Activated naive CD4-positive, alpha-beta T cell treated with anti-CD3 and anti-CD28 coated beads, Interleukin-2, amount 50 U/mL, for 72 hours (primary cell): ENCODE results near the gene PSMG4. TPM values are rescaled to one million over a fixed set of nuclear protein-coding genes. Genes with fewer than 3 reads are reported as not detected.

Experiments used
- ATAC-seq, 2 donors: fragments of 150-1000 bp; cut with Tn5 transposase; 2 replicates each; pipeline ENCODE4 v1.10.0; 2021; ENCODE audit warnings: mild to moderate bottlenecking in 2 of 2, moderate library complexity in 2 of 2
- DNase-seq, 2 donors: peaks; one replicate each; pipeline ENCODE4 v3.0.0; 2021 to 2022; ENCODE audit warnings: low spot score in 2 of 2
- H3K27ac Mint-ChIP-seq, 2 donors: one replicate each; pipeline ENCODE4 v1.8.0; 2022; ENCODE audit warnings: mild to moderate bottlenecking in 2 of 2, mixed read lengths in 2 of 2
- H3K36me3 Mint-ChIP-seq, 2 donors: one replicate each; pipeline ENCODE4 v1.8.0; 2022; ENCODE audit warnings: mixed read lengths in 2 of 2
- H3K9me3 Mint-ChIP-seq, 2 donors: one replicate each; pipeline ENCODE4 v1.8.0; 2022; ENCODE audit warnings: mixed read lengths in 2 of 2
- total RNA-seq, 2 donors: library from RNA; stranded (reverse); gene quantifications; one replicate each; pipeline ENCODE4 v1.2.3, GENCODE V29; 2022

Gene PSMG4
- total RNA-seq, 2 donors from 2014 or later, result 14.6 to 37.7 TPM

DNA sequence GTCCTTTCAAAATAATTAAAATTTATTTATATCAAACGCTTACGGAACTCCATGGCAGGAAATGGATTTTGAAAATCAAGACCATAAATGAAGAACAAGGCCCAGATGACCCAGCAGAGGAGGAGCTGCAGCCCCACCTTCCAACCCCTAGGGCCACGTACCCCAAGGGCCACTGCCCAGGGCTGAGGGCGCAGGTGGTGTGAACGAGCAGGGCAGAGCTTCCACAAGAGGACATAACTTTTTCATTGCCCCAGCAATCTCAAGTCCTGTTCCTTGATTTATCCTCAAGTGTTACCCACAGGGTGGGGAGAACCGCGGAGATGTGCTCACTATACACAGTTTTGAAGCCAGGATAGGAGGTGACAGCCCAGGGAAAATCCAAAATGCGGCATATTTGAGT lies 42.8 kb downstream of the PSMG4 start:
- peaks cover 8 to 10% of the 10 kb centered on the region in 2 donors for H3K36me3 Mint-ChIP-seq
- no peak overlapping the region for H3K27ac Mint-ChIP-seq
- no peaks in the 10 kb centered on the region for H3K9me3 Mint-ChIP-seq
- ATAC-seq (no peak), DNase-seq (peak in 1 of 2 donors; percentile 39)

DNA sequence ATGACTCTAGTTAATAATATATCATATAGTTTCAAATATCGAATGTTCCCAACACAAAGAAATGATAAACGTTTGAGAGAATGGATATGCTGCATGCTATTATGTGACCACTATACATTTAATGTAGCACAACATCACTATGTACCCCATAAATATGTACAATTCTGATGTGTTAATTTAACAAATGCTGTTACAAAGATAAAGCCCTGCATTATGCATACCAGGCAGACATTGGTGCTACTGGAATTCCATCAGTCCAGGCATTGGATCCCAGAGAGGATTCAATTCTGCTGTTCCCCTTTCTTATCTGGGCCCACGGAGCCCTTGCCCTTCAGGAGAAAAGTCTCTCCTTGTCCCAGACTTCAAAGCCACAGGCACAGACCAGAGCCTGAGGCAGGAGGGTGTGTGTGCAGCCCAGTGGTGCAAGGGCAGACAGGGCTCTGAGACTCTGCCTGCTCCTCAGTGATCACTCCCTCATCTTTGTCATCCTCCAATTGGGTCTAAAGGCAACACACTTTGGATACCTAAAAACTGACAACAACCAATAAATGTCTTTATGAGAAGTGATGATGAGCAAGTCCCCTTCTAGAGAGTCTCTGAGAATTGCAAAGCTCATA lies 45.2 kb downstream of the PSMG4 start:
- no peak for ATAC-seq
- H3K9me3 Mint-ChIP-seq, result no peaks in the 10 kb centered on the region
- H3K27ac Mint-ChIP-seq, result no peak overlapping the region
- H3K36me3 Mint-ChIP-seq, result peaks cover 8 to 10% of the 10 kb centered on the region in 2 donors
- peak in 1 of 2 donors; percentile 45 for DNase-seq

DNA sequence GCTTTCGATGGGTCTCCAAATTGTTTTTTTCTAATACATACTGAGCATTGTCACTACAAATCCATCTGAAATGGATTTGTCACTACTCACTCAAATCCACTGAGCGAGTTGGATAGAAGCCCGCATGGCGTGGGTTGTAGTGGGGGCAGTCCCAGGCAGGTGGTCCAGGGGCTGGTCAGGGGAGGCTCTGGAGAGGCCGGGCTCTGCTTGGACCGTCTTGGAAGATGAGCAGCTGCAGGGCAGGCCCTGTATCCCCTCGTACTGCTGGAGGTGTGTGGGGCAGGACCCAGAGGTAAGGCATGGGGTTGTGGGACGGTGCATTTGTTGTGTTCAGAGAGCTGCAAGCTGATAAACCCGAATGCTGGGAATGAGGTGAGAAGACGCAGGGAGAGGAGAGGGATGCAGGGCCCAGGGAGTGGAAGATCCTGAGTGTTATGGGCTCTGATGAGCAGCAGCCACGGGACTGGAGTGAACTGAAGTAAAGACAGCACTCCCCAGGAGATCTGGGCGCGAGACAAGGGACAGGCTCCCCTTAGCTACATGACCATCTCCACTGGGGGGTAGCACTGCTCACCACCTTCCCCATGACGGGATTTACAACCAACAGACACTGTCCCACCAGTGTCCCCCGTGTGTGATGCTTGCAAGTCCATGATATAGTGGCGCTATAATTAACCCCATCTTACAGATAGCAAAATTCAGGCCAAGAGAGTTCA lies 45.9 kb downstream of the PSMG4 start:
- Mint-ChIP-seq H3K27ac (peak overlapping the region in 1 of 2 donors; percentile 2), H3K9me3 (no peaks in the 10 kb centered on the region), H3K36me3 (peaks cover 8 to 10% of the 10 kb centered on the region in 2 donors)
- DNase-seq, result peak in 1 of 2 donors; percentile 34
- no peak for ATAC-seq

DNA sequence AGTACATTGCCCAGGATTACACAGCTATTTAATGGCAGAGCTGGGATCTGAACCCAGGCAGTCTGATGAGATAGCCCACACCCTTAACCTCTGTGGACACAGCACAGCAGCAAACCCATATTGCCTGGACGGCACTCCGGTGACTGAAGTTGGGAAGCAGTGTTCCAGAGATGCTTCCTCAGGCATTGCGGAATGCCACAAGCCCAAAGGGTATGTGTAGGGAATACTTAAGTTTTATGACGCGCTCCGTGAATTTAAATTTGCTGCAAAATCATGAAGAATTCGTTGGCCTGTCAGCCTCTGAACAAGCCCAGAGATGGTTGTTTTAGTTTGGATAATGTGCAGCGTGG lies 46.4 kb downstream of the PSMG4 start:
- DNase-seq (peak in 1 of 2 donors; percentile 18), ATAC-seq (no peak)
- peaks cover 8 to 10% of the 10 kb centered on the region in 2 donors for H3K36me3 Mint-ChIP-seq
- no peaks in the 10 kb centered on the region for H3K9me3 Mint-ChIP-seq
- peak overlapping the region in 1 of 2 donors; percentile 16 for H3K27ac Mint-ChIP-seq

DNA sequence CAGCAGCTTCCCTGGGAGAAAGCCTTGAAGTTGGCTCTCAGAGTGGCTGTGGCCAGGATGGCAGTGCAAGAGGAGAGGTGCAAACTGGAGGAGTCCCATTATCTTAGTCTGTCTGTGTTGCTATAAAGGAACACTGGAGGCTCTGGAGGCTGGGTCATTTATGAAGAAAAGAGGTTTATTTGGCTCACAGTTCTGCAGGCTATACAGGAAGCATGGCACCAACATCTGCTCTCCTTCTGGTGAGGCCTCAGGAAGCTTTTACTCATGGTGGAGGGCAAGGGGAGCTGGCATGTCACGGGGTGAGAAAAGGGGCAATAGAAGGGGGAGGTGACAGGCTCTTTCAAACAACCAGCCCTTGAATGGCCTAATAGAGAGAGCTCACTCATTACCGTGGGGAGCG lies 47.1 kb downstream of the PSMG4 start:
- Mint-ChIP-seq H3K9me3 (no peaks in the 10 kb centered on the region), H3K36me3 (peaks cover 8 to 10% of the 10 kb centered on the region in 2 donors), H3K27ac (peak overlapping the region in 1 of 2 donors; percentile 16)
- ATAC-seq (no peak), DNase-seq (no peak)

DNA sequence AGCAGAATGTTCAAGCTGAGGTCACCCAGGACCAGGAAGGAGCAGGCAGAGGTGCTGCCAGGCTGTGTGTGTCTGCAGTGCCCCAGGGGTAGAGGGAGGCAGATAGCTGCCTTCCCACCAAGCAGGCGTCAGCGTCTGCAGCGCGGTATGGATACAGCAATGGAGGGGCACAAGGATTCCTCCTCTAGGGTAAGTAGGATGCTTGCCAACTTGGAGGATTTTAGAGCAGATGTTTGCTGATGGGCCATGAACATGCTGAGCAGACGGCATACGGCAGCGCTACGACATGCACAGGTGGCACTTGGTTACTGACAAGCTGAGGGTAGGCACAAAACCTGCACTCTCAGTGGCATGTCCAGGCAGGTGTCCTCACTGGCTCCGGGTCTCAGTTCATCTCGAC lies 48.1 kb downstream of the PSMG4 start:
- no peak for ATAC-seq
- H3K9me3 Mint-ChIP-seq, result no peaks in the 10 kb centered on the region
- no peak overlapping the region for H3K27ac Mint-ChIP-seq

DNA sequence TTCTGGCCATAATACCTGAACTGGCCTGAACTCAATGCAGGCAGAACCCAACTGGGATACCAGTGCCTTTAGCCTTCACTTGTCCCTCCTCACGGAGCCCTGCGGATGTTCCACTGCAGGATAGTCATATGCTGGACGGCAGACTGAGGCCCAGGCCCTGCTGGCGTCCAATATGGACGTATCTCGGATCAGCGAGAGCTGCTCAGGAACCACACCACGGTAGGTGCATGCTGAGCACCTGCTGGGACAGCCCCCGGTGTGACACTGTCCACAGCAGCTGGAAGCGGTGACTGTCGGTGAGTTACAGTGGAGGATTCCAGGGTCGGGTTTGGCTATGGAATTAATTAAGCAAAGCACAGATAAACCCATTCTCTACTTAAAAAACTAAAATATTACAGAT lies 48.7 kb downstream of the PSMG4 start:
- H3K27ac Mint-ChIP-seq, result no peak overlapping the region
- ATAC-seq, result no peak

More for the DNA sequence above, 48.1 kb downstream of the PSMG4 start:
- H3K36me3 Mint-ChIP-seq, result peaks cover 8 to 10% of the 10 kb centered on the region in 2 donors
- DNase-seq, result no peak

DNA sequence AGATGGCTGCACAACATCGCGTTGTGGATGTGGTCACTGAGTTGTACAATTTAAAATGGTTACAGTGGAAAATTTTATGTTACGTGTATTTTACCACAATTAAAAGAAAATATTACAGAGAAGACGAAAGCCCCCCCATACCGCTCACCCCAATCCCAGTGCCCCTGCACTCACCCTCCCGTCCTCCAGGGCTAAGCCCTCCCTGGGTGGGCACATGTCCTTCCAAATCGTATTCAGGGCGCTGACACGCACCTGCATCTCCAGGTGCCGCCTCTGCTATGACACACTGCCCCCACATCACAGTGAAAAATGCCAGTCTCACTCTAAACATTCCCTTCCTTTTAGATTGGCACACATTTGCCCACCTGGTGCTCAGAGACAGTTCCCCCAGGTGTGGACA lies 49.4 kb downstream of the PSMG4 start:
- H3K27ac Mint-ChIP-seq, result no peak overlapping the region
- no peak for ATAC-seq

More for the DNA sequence above, 48.7 kb downstream of the PSMG4 start:
- Mint-ChIP-seq H3K36me3 (peaks cover 8 to 10% of the 10 kb centered on the region in 2 donors), H3K9me3 (no peaks in the 10 kb centered on the region)
- no peak for DNase-seq

DNA sequence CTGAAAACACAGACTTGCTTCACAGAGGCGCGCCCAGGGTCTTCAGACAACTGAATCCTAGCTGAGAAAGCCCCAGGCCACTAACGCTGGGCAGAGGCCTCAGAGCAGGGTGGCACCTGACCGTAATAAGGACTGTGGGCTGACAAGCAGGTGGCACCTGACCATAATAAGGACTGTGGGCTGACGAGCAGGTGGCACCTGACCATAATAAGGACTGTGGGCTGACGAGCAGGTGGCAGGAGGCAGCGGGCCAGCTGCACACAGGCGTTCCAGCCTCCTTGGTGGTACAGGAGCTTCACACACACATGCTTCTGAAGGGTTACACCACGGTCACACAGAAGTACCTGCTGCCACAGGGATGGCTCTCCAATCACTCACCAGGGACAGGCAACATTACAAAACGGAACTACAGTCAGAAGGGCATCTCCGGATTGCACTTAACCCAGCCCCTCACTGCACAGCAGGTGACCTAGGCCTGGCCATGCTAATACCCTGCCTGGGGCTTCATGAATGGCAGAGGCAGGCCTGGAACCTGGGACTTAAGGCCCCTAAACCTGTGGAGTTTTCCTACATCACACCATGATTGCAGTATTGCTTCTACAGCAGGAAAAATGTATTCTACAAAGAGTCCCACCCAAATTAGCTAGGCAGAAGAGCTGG lies 50.8 kb downstream of the PSMG4 start:
- no peak overlapping the region for H3K27ac Mint-ChIP-seq
- no peaks in the 10 kb centered on the region for H3K9me3 Mint-ChIP-seq
- no peak for ATAC-seq
- peaks cover 7 to 8% of the 10 kb centered on the region in 2 donors for H3K36me3 Mint-ChIP-seq
- DNase-seq, result no peak

More for the DNA sequence above, 49.4 kb downstream of the PSMG4 start:
- DNase-seq, result no peak
- Mint-ChIP-seq H3K36me3 (peaks cover 8 to 10% of the 10 kb centered on the region in 2 donors), H3K9me3 (no peaks in the 10 kb centered on the region)

DNA sequence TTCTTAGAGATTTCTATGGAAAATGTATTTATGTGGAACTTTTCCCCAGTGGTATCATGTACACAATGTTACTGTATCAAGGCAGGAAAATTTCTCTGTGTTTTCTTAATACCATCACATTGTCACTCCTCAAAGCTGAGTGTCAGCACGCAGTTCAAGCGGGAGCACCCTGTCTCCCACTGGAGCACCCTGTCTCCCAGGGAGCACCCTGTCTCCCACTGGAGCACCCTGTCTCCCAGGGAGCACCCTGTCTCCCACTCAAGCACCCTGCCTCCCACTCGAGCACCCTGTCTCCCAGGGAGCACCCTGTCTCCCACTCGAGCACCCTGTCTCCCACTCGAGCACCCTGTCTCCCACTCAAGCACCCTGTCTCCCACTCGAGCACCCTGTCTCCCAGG lies 51.3 kb downstream of the PSMG4 start:
- Mint-ChIP-seq H3K36me3 (peaks cover 5 to 8% of the 10 kb centered on the region in 2 donors), H3K9me3 (no peaks in the 10 kb centered on the region), H3K27ac (no peak overlapping the region)
- no peak for ATAC-seq
- DNase-seq, result no peak

DNA sequence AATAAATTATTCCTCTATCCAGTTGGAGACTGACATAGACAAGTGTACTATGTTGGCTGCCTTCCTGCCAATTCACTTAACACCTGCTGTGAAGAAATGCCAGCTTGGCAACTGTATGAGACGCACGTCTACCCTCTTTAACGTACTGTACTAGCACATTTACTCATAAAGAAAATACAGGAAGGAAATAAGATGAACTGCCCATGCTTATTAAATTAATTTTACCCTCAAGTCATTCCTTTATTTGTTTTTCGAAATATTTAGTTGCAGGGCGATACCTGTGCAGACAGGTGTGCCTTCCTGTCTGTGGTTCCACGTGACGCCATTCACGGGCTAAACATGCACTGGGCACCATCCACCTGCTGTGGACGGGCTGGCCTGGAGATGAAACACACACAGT lies 52.0 kb downstream of the PSMG4 start:
- ATAC-seq (no peak), DNase-seq (no peak)
- Mint-ChIP-seq H3K9me3 (no peaks in the 10 kb centered on the region), H3K27ac (peak overlapping the region in 1 of 2 donors; percentile 25), H3K36me3 (peaks cover under 1 to 4% of the 10 kb centered on the region in 2 donors)

DNA sequence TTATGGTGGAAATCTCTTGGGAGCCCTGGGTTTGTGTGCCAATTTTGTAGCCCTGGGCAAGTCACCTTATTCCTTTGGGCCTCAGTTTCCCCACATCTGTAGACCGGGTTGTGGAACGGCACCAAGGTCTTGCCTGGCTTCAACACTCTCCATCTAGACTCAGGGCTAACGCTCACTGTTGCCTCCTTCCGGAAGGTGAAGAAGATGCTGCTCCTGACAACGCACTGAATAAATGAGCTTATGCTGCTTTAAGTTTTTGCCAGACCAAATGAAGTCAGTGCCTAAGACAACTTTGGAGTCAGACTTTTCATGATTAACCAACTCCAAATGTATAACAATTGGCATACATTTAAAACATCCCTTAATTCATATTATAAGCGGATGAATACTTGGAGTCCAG lies 53.1 kb downstream of the PSMG4 start:
- H3K27ac Mint-ChIP-seq, result no peak overlapping the region
- H3K36me3 Mint-ChIP-seq, result no peaks in the 10 kb centered on the region
- ATAC-seq, result no peak
- no peak for DNase-seq
- no peaks in the 10 kb centered on the region for H3K9me3 Mint-ChIP-seq

DNA sequence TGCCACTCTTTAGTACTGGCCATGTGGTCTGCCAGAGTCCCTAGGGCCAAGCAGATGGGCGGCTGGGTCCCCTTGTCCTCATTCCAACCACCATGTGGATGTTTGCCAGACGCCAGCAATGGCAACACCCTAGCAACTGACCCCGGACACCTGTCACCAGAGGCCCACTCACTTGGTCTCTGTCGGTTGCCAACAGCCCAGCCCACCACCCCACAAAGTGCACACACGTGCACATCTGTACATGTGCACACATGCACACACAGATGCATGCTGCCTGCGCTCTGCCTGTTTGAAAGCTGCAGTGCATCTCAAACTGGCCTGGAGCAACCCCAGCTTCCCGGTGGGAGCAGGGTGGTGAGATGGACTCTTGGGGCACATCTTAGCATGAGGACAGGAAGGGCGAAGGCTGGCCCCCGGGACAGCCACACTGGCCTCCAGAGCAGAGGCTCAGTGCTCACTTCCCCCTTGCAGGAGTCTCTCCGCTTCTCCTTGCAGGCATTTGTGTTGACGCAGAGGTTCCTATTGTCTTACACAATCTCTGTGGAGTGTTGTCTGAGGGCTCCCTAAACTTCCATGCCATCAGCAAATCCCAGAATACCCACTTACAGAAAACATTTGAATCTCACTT lies 54.0 kb downstream of the PSMG4 start:
- H3K27ac Mint-ChIP-seq, result no peak overlapping the region
- DNase-seq (no peak), ATAC-seq (no peak)

DNA sequence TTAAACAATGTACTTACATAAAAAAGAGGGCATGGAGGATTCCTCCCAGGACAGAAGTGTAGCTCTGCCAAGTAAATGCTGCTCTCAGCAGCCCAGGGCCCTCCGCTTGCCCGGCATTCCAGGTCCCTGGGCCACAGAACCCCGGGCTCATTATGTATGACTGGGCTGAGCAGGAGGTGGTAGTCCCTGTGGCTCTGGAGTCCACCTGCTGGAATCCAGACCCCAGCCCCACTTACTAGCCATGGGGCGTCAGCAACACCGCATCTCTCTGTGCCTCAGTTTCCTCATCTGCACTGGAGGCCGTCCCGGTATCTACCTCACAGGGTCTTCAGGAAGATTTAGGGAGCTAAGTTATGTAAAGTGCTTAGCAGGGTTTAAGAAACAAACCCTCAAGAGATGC lies 55.4 kb downstream of the PSMG4 start:
- H3K9me3 Mint-ChIP-seq, result no peaks in the 10 kb centered on the region

More for the DNA sequence above, 54.0 kb downstream of the PSMG4 start:
- Mint-ChIP-seq H3K36me3 (no peaks in the 10 kb centered on the region), H3K9me3 (no peaks in the 10 kb centered on the region)

DNA sequence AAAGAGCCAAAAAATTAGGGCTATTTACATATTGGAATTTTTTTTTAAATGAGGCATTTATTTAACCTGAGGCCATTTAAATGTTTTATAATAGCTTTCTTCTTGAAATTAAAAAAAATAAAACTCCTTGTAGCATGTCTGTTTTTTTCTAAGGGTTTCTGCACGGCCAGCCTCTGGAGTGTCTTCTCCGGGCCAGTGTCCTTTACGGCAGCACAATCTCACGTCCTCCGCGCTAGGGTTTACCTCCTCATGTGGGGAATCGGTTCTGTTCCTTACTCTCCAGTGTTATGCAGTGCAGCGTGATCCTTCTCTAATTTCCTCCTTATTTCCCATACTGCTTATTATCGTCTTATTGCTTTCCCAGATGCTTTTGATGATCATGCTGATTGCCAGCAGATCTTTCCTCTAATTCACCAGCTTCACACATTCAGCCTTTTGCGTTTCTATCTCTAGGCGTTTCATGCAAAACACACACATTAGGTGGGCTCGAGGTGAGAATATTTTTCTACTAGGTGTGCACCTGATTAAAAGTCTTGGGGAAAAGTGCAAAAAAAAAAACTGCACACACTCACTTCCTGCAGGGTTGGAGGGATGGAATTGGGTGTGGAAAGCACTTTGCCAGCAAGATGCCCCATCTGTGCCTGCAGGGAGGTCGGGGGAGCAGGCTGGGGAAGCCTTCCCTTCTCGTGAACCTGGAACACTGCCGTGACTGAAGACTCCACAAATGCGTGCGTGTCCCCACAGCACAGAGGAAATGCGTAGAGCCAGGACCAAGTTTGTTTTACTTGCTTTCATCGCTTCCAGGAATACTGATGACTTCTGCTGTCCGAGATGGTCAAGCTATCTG lies 56.1 kb downstream of the PSMG4 start:
- Mint-ChIP-seq H3K9me3 (no peaks in the 10 kb centered on the region), H3K27ac (no peak overlapping the region), H3K36me3 (no peaks in the 10 kb centered on the region)
- ATAC-seq, result no peak
- DNase-seq, result no peak

More for the DNA sequence above, 55.4 kb downstream of the PSMG4 start:
- Mint-ChIP-seq H3K27ac (no peak overlapping the region), H3K36me3 (no peaks in the 10 kb centered on the region)
- no peak for ATAC-seq
- no peak for DNase-seq

DNA sequence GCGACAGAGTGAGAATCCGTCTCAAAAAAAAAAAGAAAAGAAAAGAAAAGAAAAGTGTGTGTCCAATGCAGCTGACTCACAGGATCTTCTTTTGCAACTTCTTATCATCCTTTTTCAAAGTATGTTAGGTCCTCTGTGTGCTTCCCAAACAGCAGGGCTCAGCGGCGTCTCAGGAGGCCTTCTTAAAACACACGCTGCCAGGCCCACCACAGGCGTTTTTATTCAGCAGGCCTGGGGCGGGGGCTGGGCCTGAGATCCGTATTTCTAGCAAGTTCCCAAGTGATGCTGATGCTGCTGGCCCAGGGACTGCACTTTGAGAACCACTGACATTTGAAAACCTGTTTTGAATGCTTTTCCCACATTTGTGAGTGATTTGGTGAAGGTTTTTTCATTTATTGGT lies 57.1 kb downstream of the PSMG4 start:
- Mint-ChIP-seq H3K36me3 (no peaks in the 10 kb centered on the region), H3K27ac (no peak overlapping the region), H3K9me3 (no peaks in the 10 kb centered on the region)
- no peak for DNase-seq
- no peak for ATAC-seq
